ENCODE data around the gene PLSCR3.

The PLSCR3 gene

GRCh38 chr17:7394452-7395191, at the start of gene PLSCR3:
Gene PLSCR3 (minus strand): TSS chr17:7394525. CDS start chr17:7394110, 415 bp downstream.
- peak; percentile 81 for DNase-seq

GRCh38 chr17:7443499-7444485, 49.5 kb upstream of the PLSCR3 start:
- DNase-seq: no peak

DNA sequence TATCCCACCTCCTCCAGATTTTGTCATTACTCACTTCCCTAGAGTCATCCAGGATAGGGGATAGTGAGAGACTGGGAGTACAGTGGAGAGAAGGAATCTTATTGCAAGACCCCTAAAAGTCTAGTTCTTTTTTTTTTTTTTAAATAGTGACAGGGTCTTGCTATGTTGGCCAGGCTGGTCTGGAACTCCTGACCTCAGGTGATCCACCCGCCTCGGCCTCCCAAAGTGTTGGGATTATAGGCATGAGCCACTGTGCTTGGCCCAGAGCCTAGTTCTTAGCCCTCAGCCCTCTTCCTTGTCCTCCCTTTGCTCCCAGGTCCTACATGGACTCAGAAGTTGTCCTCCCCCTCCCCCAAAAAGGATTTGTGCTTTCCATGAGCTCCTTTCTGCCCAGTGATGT, 47.8 kb upstream of the PLSCR3 start:
- no peak for DNase-seq

GRCh38 chr17:7441266-7441665, 46.9 kb upstream of the PLSCR3 start:
- DNase-seq: no peak

GRCh38 chr17:7440834-7441195, 46.5 kb upstream of the PLSCR3 start:
- DNase-seq: peak; percentile 30

GRCh38 chr17:7440113-7440833, 45.9 kb upstream of the PLSCR3 start:
- DNase-seq: peak; percentile 33

- no peak for DNase-seq
Measured at GRCh38 chr17:7439462-7440112, 45.3 kb upstream of the PLSCR3 start, which contains the start of gene FGF11. Gene FGF11 (plus strand): TSS chr17:7439512. CDS start chr17:7439621, 109 bp downstream.

- DNase-seq: no peak
Measured at GRCh38 chr17:7438656-7439460, 44.5 kb upstream of the PLSCR3 start.

GRCh38 chr17:7437950-7438614, 43.8 kb upstream of the PLSCR3 start:
- peak; percentile 67 for DNase-seq

GRCh38 chr17:7437369-7437863, 43.1 kb upstream of the PLSCR3 start:
- no peak for DNase-seq

DNA sequence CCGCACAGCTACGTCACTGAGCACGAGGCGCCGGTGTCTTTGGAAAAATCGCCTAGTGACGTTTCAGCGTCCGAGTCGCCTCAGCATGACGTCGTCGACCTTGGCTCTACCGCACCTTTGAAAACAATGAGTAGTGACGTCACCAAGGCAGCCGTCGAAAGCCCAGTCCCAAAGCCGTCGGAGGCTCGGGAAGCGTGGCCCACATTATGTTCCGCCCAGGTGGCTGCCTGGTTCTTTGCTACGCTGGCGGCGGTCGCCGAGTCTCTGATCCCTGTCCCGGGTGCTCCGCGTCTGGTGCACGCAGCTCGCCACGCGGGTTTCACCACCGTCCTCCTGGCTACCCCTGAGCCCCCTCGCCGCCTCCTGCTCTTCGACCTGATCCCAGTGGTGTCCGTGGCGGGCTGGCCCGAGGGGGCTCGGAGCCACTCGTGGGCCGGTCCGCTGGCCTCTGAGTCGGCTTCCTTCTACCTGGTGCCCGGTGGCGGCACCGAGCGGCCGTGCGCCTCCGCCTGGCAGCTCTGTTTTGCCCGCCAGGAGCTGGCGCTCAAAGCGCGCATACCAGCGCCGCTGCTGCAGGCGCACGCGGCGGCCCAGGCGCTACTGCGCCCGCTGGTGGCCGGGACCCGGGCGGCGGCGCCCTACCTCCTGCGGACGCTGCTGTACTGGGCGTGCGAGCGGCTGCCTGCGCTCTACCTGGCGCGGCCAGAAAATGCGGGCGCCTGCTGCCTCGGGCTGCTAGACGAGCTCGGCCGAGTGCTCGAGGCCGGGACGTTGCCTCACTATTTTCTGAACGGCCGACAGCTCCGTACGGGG, 42.4 kb upstream of the PLSCR3 start:
- peak; percentile 85 for DNase-seq

GRCh38 chr17:7435676-7436555, 41.6 kb upstream of the PLSCR3 start:
- peak; percentile 56 for DNase-seq

DNA sequence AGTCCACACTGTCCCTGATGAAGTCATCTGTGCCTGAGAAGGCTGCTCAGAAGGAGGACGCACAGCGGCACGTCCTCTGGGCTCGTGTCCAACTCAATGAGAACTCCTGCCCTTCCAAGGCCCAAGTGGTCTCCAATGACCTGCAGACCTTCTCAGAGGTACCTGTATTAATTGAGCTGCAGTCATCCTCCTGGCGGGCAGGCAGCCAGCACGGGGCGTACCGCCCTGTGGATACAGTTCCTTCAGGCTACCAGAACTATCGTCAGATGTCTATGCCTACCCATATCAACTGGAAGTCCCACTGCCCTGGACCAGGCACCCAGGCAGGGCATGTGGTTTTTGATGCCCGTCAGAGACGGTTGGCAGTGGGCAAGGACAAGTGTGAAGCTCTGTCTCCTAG, 38.0 kb upstream of the PLSCR3 start:
- no peak for DNase-seq

- DNase-seq: no peak
Measured at GRCh38 chr17:7431231-7431630, 36.9 kb upstream of the PLSCR3 start.

- no peak for DNase-seq
Measured at GRCh38 chr17:7429722-7430121, 35.4 kb upstream of the PLSCR3 start.

DNA sequence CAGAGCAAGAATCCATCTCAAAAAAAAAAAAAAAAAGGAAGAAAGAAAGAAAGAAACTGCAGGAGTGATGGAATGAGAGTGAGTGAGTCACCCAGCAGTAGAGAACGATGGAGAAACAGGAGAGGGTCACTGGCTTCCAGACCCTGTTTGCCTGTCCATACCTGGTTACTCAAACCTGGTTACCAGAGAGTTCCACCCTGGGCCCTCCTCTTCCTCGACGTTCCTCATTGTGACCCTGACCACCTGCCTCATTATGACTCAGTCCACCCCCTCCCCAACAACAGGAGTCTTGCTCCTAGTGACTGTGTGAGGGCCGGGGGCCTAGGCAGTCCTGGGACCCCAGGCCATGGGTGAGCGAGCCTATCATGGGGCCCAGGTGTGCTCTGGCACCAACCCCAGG, 34.2 kb upstream of the PLSCR3 start, which contains the start of gene SPEM3:
Gene SPEM3, plus strand, starts transcription at position 301 of the 400 bp plus-strand sequence. Its CDS starts 46 bp downstream, at position 347.
- DNase-seq: no peak

- DNase-seq: no peak
Measured at GRCh38 chr17:7427549-7427948, 33.2 kb upstream of the PLSCR3 start.

DNA sequence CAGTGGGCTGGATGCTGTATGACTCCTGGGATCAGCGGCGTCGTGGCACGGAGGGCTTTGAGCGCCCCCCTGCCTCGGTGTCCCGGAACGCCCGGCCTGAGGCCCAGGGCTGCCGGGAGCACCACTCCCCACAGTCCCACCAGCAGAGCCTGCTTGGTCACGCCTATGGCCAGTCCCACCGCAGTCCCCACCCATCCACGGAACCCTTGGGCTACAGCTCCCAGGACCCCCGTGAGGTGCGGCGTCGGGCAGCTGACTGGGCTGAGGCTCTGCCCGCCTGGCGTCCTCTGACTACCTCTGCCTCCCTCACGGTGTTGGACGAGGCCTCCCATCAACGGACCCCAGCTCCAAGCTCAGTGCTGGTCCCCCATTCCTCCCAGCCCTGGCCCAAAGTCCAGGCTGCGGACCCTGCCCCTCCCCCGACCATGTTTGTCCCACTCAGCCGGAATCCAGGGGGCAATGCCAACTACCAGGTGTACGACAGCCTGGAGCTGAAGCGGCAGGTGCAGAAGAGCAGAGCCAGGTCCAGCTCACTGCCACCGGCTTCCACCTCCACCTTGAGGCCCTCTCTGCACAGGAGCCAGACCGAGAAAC, 32.7 kb upstream of the PLSCR3 start:
- DNase-seq: no peak

All from CD4-positive, alpha-beta T cell treated with Interleukin-15 for 1 hour (primary cell).